WTC11 (cell line): ENCODE data around the gene ITPR3. TPM values are rescaled to one million over a fixed set of nuclear protein-coding genes. Genes with fewer than 3 reads are reported as not detected.

ENCODE experiments used
- ATAC-seq: fragments of 200-7000 bp; cut with Tn5 transposase; 2 replicates; pipeline ENCODE4 v1.10.0; 2021; ENCODE audit warnings: mild to moderate bottlenecking, moderate library complexity
- CTCF ChIA-PET: fragments of 300-600 bp; sonication (Branson Sonifier 250); formaldehyde crosslinking; loops from one replicate; lab custom pipeline; 2021; ENCODE audit warnings: antibody characterized with exemption; lab: Charles Lee
- POLR2A ChIA-PET: fragments of 350-600 bp; sonication (Branson Sonifier 250); formaldehyde crosslinking; loops from one replicate; lab custom pipeline; 2021; ENCODE audit warnings: antibody characterized with exemption; lab: Charles Lee
- DNase-seq: peaks from one replicate; pipeline ENCODE4 v3.0.0; 2021; ENCODE audit warnings: low spot score
- H3K27ac Mint-ChIP-seq: 2 replicates; pipeline ENCODE4 v1.8.0; 2021; ENCODE audit warnings: mixed read lengths
- H3K27me3 Mint-ChIP-seq: 2 replicates; pipeline ENCODE4 v1.8.0; 2021; ENCODE audit warnings: low read depth, mild to moderate bottlenecking, moderate library complexity, mixed read lengths
- H3K36me3 Mint-ChIP-seq: 2 replicates; pipeline ENCODE4 v1.8.0; 2021; ENCODE audit warnings: mixed read lengths
- H3K4me1 Mint-ChIP-seq: 2 replicates; pipeline ENCODE4 v1.8.0; 2022; ENCODE audit warnings: mixed read lengths
- H3K4me3 Mint-ChIP-seq: 2 replicates; pipeline ENCODE4 v1.8.0; 2021; ENCODE audit warnings: mild to moderate bottlenecking, moderate library complexity, mixed read lengths
- H3K9me3 Mint-ChIP-seq: 2 replicates; pipeline ENCODE4 v1.8.0; 2021; ENCODE audit warnings: mixed read lengths
- CBFB ChIP-seq: sonication (generic); formaldehyde crosslinking; IDR thresholded peaks from 2 replicates; pipeline ENCODE4 v1.8.1; 2022; ENCODE audit warnings: mild to moderate bottlenecking, low read depth, missing genetic modification reagents
- ESRRA ChIP-seq: sonication (generic); formaldehyde crosslinking; IDR thresholded peaks from 2 replicates; pipeline ENCODE4 v1.8.1; 2022; ENCODE audit warnings: mild to moderate bottlenecking, missing genetic modification reagents, borderline replicate concordance
- FOXJ3 ChIP-seq: sonication (generic); formaldehyde crosslinking; IDR thresholded peaks from 2 replicates; pipeline ENCODE4 v1.9.0; 2021; ENCODE audit warnings: missing genetic modification reagents, mild to moderate bottlenecking, borderline replicate concordance
- FOXP1 ChIP-seq: sonication (generic); formaldehyde crosslinking; IDR thresholded peaks from 2 replicates; pipeline ENCODE4 v1.8.0; 2022; ENCODE audit warnings: missing genetic modification reagents, mild to moderate bottlenecking, moderate library complexity, borderline replicate concordance
- GTF2I ChIP-seq: fragments of 250-450 bp; sonication (Bioruptor Pico); conservative IDR thresholded peaks from 2 replicates; pipeline ENCODE4 v1.4.0; 2021; ENCODE audit warnings: mild to moderate bottlenecking
- JUN ChIP-seq: sonication (generic); formaldehyde crosslinking; IDR thresholded peaks from 2 replicates; pipeline ENCODE4 v1.8.0; 2023; ENCODE audit warnings: mild to moderate bottlenecking, missing genetic modification reagents
- MYBL2 ChIP-seq: sonication (generic); formaldehyde crosslinking; IDR thresholded peaks from 2 replicates; pipeline ENCODE4 v1.8.1; 2023; ENCODE audit warnings: mild to moderate bottlenecking, moderate library complexity, missing genetic modification reagents
- ZNF416 ChIP-seq: fragments of 250-450 bp; sonication (Bioruptor Pico); IDR thresholded peaks from 2 replicates; pipeline ENCODE4 v1.9.0; 2021; ENCODE audit warnings: mild to moderate bottlenecking, inconsistent platforms
- total RNA-seq: library from RNA; stranded (reverse); gene quantifications from 3 replicates; pipeline ENCODE4 v1.2.3, GENCODE V29; 2021
- TF ChIP-seq, protein P1 (sequence below): sonication (generic); formaldehyde crosslinking; IDR thresholded peaks from 2 replicates; pipeline ENCODE4 v1.8.0; 2022; ENCODE audit warnings: mild to moderate bottlenecking, missing genetic modification reagents
- TF ChIP-seq, protein P2 (sequence below): sonication (generic); formaldehyde crosslinking; IDR thresholded peaks from 2 replicates; pipeline ENCODE4 v1.8.1; 2022; ENCODE audit warnings: low read depth, mild to moderate bottlenecking, moderate library complexity, missing genetic modification reagents, borderline replicate concordance
- TF ChIP-seq, protein P3 (sequence below): sonication (generic); formaldehyde crosslinking; IDR thresholded peaks from 2 replicates; pipeline ENCODE4 v1.8.1; 2023; ENCODE audit warnings: mild to moderate bottlenecking, missing genetic modification reagents, moderate library complexity
- TF ChIP-seq, protein P4 (sequence below): sonication (generic); formaldehyde crosslinking; conservative IDR thresholded peaks from 2 replicates; pipeline ENCODE4 v1.8.1; 2023; ENCODE audit warnings: mild to moderate bottlenecking, low read depth, missing genetic modification reagents, moderate library complexity
- TF ChIP-seq, protein P5 (sequence below): sonication (generic); formaldehyde crosslinking; IDR thresholded peaks from 2 replicates; pipeline ENCODE4 v1.8.0; 2023; ENCODE audit warnings: mild to moderate bottlenecking, missing genetic modification reagents
- TF ChIP-seq, protein P6 (sequence below): fragments of 250-450 bp; sonication (Bioruptor Pico); IDR thresholded peaks from 2 replicates; pipeline ENCODE4 v1.9.0; 2021; ENCODE audit warnings: moderate library complexity, mild to moderate bottlenecking, inconsistent platforms, borderline replicate concordance
- TF ChIP-seq, protein P7 (sequence below): sonication (generic); formaldehyde crosslinking; IDR thresholded peaks from 2 replicates; pipeline ENCODE4 v1.8.1; 2023; ENCODE audit warnings: mild to moderate bottlenecking, missing genetic modification reagents
- TF ChIP-seq, protein P8 (sequence below): fragments of 250-450 bp; sonication (Bioruptor Pico); IDR thresholded peaks from 2 replicates; pipeline ENCODE4 v2.1.2; 2022; ENCODE audit warnings: mild to moderate bottlenecking, moderate library complexity

Gene ITPR3
- total RNA-seq, 1 experiment from 2014 or later = 47.3 TPM

DNA sequence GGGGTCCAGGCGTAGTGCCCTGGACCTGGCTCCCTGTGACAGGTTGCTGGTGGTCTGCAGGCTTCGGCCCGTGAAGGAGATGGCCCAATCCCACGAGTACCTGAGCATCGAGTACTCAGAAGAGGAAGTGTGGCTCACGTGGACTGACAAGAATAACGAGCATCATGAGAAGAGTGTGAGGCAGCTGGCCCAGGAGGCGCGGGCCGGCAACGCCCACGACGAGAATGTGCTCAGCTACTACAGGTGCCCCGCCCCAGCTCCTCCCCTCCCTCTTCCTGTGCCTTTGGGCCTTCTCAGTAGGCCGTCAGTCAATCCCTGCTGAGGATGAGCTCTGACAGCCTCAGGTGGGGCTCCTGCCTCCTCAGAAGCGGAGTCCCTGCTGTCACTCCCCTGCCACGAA is 47.8 kb downstream of the ITPR3 start:
- ChIA-PET POLR2A (no interaction called here), CTCF (no interaction called here)
- H3K36me3 Mint-ChIP-seq = peaks cover 29% of the 10 kb centered on the region
- no peaks in the 10 kb centered on the region for H3K27me3 Mint-ChIP-seq
- no peaks in the 10 kb centered on the region for H3K4me1 Mint-ChIP-seq
- no peak overlapping the region for H3K4me3 Mint-ChIP-seq
- no peak; the same call in 1 of the 2 replicates for ATAC-seq
- TF ChIP-seq JUN (no peak), CBFB (CRISPR knock-in tag) (no peak), ESRRA (CRISPR knock-in tag) (no peak), FOXP1 (no peak), MYBL2 (no peak)
- TF ChIP-seq, protein P1, sequence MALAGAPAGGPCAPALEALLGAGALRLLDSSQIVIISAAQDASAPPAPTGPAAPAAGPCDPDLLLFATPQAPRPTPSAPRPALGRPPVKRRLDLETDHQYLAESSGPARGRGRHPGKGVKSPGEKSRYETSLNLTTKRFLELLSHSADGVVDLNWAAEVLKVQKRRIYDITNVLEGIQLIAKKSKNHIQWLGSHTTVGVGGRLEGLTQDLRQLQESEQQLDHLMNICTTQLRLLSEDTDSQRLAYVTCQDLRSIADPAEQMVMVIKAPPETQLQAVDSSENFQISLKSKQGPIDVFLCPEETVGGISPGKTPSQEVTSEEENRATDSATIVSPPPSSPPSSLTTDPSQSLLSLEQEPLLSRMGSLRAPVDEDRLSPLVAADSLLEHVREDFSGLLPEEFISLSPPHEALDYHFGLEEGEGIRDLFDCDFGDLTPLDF (CRISPR knock-in tag) = no peak
- TF ChIP-seq, protein P2, sequence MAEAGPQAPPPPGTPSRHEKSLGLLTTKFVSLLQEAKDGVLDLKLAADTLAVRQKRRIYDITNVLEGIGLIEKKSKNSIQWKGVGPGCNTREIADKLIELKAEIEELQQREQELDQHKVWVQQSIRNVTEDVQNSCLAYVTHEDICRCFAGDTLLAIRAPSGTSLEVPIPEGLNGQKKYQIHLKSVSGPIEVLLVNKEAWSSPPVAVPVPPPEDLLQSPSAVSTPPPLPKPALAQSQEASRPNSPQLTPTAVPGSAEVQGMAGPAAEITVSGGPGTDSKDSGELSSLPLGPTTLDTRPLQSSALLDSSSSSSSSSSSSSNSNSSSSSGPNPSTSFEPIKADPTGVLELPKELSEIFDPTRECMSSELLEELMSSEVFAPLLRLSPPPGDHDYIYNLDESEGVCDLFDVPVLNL (CRISPR knock-in tag) = no peak
- TF ChIP-seq, protein P3, sequence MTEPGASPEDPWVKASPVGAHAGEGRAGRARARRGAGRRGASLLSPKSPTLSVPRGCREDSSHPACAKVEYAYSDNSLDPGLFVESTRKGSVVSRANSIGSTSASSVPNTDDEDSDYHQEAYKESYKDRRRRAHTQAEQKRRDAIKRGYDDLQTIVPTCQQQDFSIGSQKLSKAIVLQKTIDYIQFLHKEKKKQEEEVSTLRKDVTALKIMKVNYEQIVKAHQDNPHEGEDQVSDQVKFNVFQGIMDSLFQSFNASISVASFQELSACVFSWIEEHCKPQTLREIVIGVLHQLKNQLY (CRISPR knock-in tag) = no peak
- H3K27ac Mint-ChIP-seq = no peak overlapping the region
- H3K9me3 Mint-ChIP-seq = no peaks in the 10 kb centered on the region
- DNase-seq = no peak

DNA sequence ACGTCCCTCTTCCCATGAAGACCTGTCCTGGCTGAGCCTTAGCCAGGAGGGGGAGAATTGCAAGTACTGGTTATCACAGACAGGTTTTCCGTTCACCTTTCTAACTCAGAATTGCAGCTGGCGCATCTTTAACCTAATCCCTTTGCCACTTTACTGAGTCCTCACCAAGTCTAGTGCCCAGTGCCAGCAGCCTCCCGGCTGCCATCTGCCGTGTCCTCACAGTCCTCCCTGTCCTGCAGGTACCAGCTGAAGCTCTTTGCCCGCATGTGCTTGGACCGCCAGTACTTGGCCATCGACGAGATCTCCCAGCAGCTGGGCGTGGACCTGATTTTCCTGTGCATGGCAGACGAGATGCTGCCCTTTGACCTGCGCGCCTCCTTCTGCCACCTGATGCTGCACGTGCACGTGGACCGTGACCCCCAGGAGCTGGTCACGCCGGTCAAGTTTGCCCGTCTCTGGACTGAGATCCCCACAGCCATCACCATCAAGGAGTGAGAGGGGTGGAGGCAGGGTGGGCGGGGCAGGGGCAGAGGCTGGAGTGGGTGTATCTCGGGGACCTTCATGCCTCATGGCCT is 49.1 kb downstream of the ITPR3 start:
- H3K36me3 Mint-ChIP-seq = peaks cover 32% of the 10 kb centered on the region
- ATAC-seq = no peak
- no peak overlapping the region for H3K4me3 Mint-ChIP-seq
- H3K27me3 Mint-ChIP-seq = no peaks in the 10 kb centered on the region
- ChIA-PET POLR2A (no interaction called here), CTCF (interaction anchor here (0.7 kb wide), 1 partner anchor 80 kb away, joined by 4 read pairs; no protein-coding TSS in a partner anchor)
- no peaks in the 10 kb centered on the region for H3K9me3 Mint-ChIP-seq
- H3K4me1 Mint-ChIP-seq = no peaks in the 10 kb centered on the region
- TF ChIP-seq FOXJ3 (CRISPR knock-in tag) (no peak), ESRRA (CRISPR knock-in tag) (no peak), GTF2I (CRISPR knock-in tag) (no peak), ZNF416 (CRISPR knock-in tag) (no peak)
- TF ChIP-seq, protein P4, sequence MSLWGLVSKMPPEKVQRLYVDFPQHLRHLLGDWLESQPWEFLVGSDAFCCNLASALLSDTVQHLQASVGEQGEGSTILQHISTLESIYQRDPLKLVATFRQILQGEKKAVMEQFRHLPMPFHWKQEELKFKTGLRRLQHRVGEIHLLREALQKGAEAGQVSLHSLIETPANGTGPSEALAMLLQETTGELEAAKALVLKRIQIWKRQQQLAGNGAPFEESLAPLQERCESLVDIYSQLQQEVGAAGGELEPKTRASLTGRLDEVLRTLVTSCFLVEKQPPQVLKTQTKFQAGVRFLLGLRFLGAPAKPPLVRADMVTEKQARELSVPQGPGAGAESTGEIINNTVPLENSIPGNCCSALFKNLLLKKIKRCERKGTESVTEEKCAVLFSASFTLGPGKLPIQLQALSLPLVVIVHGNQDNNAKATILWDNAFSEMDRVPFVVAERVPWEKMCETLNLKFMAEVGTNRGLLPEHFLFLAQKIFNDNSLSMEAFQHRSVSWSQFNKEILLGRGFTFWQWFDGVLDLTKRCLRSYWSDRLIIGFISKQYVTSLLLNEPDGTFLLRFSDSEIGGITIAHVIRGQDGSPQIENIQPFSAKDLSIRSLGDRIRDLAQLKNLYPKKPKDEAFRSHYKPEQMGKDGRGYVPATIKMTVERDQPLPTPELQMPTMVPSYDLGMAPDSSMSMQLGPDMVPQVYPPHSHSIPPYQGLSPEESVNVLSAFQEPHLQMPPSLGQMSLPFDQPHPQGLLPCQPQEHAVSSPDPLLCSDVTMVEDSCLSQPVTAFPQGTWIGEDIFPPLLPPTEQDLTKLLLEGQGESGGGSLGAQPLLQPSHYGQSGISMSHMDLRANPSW (CRISPR knock-in tag) = no peak
- TF ChIP-seq, protein P5, sequence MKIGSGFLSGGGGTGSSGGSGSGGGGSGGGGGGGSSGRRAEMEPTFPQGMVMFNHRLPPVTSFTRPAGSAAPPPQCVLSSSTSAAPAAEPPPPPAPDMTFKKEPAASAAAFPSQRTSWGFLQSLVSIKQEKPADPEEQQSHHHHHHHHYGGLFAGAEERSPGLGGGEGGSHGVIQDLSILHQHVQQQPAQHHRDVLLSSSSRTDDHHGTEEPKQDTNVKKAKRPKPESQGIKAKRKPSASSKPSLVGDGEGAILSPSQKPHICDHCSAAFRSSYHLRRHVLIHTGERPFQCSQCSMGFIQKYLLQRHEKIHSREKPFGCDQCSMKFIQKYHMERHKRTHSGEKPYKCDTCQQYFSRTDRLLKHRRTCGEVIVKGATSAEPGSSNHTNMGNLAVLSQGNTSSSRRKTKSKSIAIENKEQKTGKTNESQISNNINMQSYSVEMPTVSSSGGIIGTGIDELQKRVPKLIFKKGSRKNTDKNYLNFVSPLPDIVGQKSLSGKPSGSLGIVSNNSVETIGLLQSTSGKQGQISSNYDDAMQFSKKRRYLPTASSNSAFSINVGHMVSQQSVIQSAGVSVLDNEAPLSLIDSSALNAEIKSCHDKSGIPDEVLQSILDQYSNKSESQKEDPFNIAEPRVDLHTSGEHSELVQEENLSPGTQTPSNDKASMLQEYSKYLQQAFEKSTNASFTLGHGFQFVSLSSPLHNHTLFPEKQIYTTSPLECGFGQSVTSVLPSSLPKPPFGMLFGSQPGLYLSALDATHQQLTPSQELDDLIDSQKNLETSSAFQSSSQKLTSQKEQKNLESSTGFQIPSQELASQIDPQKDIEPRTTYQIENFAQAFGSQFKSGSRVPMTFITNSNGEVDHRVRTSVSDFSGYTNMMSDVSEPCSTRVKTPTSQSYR (CRISPR knock-in tag) = no peak
- TF ChIP-seq, protein P6, sequence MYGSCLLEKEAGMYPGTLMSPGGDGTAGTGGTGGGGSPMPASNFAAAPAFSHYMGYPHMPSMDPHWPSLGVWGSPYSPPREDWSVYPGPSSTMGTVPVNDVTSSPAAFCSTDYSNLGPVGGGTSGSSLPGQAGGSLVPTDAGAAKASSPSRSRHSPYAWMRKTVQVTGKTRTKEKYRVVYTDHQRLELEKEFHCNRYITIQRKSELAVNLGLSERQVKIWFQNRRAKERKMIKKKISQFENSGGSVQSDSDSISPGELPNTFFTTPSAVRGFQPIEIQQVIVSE = no peak
- TF ChIP-seq, protein P7, sequence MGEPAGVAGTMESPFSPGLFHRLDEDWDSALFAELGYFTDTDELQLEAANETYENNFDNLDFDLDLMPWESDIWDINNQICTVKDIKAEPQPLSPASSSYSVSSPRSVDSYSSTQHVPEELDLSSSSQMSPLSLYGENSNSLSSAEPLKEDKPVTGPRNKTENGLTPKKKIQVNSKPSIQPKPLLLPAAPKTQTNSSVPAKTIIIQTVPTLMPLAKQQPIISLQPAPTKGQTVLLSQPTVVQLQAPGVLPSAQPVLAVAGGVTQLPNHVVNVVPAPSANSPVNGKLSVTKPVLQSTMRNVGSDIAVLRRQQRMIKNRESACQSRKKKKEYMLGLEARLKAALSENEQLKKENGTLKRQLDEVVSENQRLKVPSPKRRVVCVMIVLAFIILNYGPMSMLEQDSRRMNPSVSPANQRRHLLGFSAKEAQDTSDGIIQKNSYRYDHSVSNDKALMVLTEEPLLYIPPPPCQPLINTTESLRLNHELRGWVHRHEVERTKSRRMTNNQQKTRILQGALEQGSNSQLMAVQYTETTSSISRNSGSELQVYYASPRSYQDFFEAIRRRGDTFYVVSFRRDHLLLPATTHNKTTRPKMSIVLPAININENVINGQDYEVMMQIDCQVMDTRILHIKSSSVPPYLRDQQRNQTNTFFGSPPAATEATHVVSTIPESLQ = no peak
- TF ChIP-seq, protein P8, sequence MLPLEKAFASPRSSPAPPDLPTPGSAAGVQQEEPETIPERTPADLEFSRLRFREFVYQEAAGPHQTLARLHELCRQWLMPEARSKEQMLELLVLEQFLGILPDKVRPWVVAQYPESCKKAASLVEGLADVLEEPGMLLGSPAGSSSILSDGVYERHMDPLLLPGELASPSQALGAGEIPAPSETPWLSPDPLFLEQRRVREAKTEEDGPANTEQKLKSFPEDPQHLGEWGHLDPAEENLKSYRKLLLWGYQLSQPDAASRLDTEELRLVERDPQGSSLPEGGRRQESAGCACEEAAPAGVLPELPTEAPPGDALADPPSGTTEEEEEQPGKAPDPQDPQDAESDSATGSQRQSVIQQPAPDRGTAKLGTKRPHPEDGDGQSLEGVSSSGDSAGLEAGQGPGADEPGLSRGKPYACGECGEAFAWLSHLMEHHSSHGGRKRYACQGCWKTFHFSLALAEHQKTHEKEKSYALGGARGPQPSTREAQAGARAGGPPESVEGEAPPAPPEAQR (CRISPR knock-in tag) = no peak
- TF ChIP-seq, all 79 proteins: peak for 0
- no peak overlapping the region for H3K27ac Mint-ChIP-seq
- DNase-seq = no peak
